SK-N-SH (cell line): ENCODE measurements around the gene RBMS3. TPM values are rescaled to one million over a fixed set of nuclear protein-coding genes. Genes with fewer than 3 reads are reported as not detected.
A peak's percentile ranks its signal among the peaks of the same experiment; 100 is the strongest.

Source experiments
- CTCF ChIA-PET: fragments of 300-600, 350-600 bp; formaldehyde crosslinking; extraction: SDS; loops from one replicate; lab custom pipeline; 2021; lab: Yijun Ruan, JAX
- POLR2A ChIA-PET: fragments of 350-600 bp; sonication (Branson Sonifier 250); formaldehyde crosslinking; extraction: SDS; loops from one replicate; lab custom pipeline; 2020; ENCODE audit warnings: antibody characterized with exemption, inconsistent platforms; lab: Yijun Ruan, JAX
- DNase-seq: peaks from one replicate; pipeline ENCODE4 v3.0.0; 2012
- H2AFZ ChIP-seq: fragments of 200-600 bp; sonication (generic); 2 replicates; pipeline ENCODE4 v1.8.1; 2016; ENCODE audit warnings: antibody characterized with exemption, mild to moderate bottlenecking, low read depth
- H3F3A ChIP-seq: fragments of 200-600 bp; sonication (generic); replicated peaks from 2 replicates; pipeline ENCODE3; 2016; ENCODE audit warnings: antibody characterized with exemption, mild to moderate bottlenecking; ENCODE audit not compliant: insufficient read depth
- H3K27ac ChIP-seq, 2 experiments: fragments of 200-500 bp in 1 of 2; fragments of 200-600 bp in 1 of 2; sonication (Bioruptor generic) in 1 of 2; sonication (generic), shearing (Covaris generic) in 1 of 2; 2 replicates each; pipeline versions ENCODE4 v1.5.1 to v1.6.1; 2014 to 2016; ENCODE audit warnings: low read depth in 2 of 2, inconsistent platforms in 1 of 2, low read length in 1 of 2, mild to moderate bottlenecking in 1 of 2, mixed read lengths in 1 of 2
- H3K27me3 ChIP-seq: fragments of 200-600 bp; sonication (generic), shearing (Covaris generic); 2 replicates; pipeline ENCODE4 v1.6.1; 2016; ENCODE audit warnings: mixed run types; ENCODE audit not compliant: insufficient read depth
- H3K36me3 ChIP-seq, 2 experiments: fragments of 200-500 bp in 1 of 2; fragments of 200-600 bp in 1 of 2; sonication (Bioruptor generic) in 1 of 2; sonication (generic) in 1 of 2; replicated peaks in 1 of 2; 2 replicates each; pipeline versions ENCODE3 to v1.5.1; 2014 to 2016; ENCODE audit warnings: low read length in 1 of 2, mild to moderate bottlenecking in 1 of 2; ENCODE audit not compliant: insufficient read depth in 2 of 2, control insufficient read depth in 1 of 2
- H3K4me1 ChIP-seq, 2 experiments: fragments of 200-500 bp in 1 of 2; fragments of 200-600 bp in 1 of 2; sonication (Bioruptor generic) in 1 of 2; sonication (generic), shearing (Covaris generic) in 1 of 2; 2 replicates each; pipeline versions ENCODE4 v1.5.1 to v1.6.1; 2014 to 2016; ENCODE audit warnings: low read depth in 1 of 2, low read length in 1 of 2, mixed run types in 1 of 2; ENCODE audit not compliant: insufficient read depth in 2 of 2, control insufficient read depth in 1 of 2
- H3K4me2 ChIP-seq: fragments of 200-600 bp; sonication (generic), shearing (Covaris generic); 2 replicates; pipeline ENCODE4 v1.6.1; 2017; ENCODE audit warnings: mixed run types
- H3K4me3 ChIP-seq, 2 experiments: fragments of 200-500 bp in 1 of 2; fragments of 200-600 bp in 1 of 2; sonication (Bioruptor generic) in 1 of 2; sonication (generic), shearing (Covaris generic) in 1 of 2; 2 replicates each; pipeline versions ENCODE4 v1.5.1 to v1.8.1; 2014 to 2016; ENCODE audit warnings: low read depth in 2 of 2, inconsistent platforms in 1 of 2, low read length in 1 of 2, mild to moderate bottlenecking in 1 of 2, mixed read lengths in 1 of 2, moderate library complexity in 1 of 2
- H3K79me2 ChIP-seq: fragments of 200-600 bp; sonication (generic); 2 replicates; pipeline ENCODE4 v1.8.1; 2017; ENCODE audit warnings: mild to moderate bottlenecking; ENCODE audit not compliant: insufficient read depth
- H3K9ac ChIP-seq: fragments of 200-600 bp; sonication (generic); 2 replicates; pipeline ENCODE4 v1.6.1; 2017; ENCODE audit warnings: mixed run types
- H3K9me2 ChIP-seq: fragments of 200-600 bp; sonication (generic); 2 replicates; pipeline ENCODE4 v1.6.1; 2017; ENCODE audit warnings: mixed run types
- H3K9me3 ChIP-seq: fragments of 200-600 bp; sonication (generic); 2 replicates; pipeline ENCODE4 v1.6.1; 2017; ENCODE audit warnings: mixed run types, mild to moderate bottlenecking, moderate library complexity
- H4K20me1 ChIP-seq: fragments of 200-600 bp; sonication (generic); 2 replicates; pipeline ENCODE4 v1.6.1; 2017; ENCODE audit warnings: mild to moderate bottlenecking, mixed run types; ENCODE audit not compliant: insufficient read depth
- CHD2 ChIP-seq: fragments of 150-350 bp; IDR thresholded peaks from 2 replicates; pipeline ENCODE4 v1.6.1; 2018; ENCODE audit warnings: low read length; ENCODE audit not compliant: partially characterized antibody
- EP300 ChIP-seq, 2 experiments: IDR thresholded peaks; 2 replicates each; pipeline versions ENCODE4 v1.4.0 to v1.6.1; 2012; ENCODE audit warnings: borderline replicate concordance in 1 of 2, low read depth in 1 of 2, low read length in 1 of 2
- MEF2A ChIP-seq: IDR thresholded peaks from 2 replicates; pipeline ENCODE4 v1.4.0; 2012; ENCODE audit warnings: low read depth, borderline replicate concordance
- RCOR1 ChIP-seq: fragments of 150-350 bp; IDR thresholded peaks from 2 replicates; pipeline ENCODE4 v1.6.1; 2017; ENCODE audit warnings: antibody characterized with exemption, low read length
- RXRA ChIP-seq: IDR thresholded peaks from 2 replicates; pipeline ENCODE4 v1.4.0; 2012; ENCODE audit warnings: low read depth, mild to moderate bottlenecking, borderline replicate concordance
- WGBS: methylation state at CpG from one replicate; pipeline ENCODE4 v1.1.6; 2017; ENCODE audit warnings: low lambda C conversion rate; 5-methylcytosine and 5-hydroxymethylcytosine counted together
- polyA plus RNA-seq, 3 experiments: library from polyadenylated mRNA; depleted of rRNA; stranded (reverse); fragments of >200 nt; gene quantifications; 2 replicates each; pipeline ENCODE4 v1.2.3, GENCODE V29; 2012
- TF ChIP-seq, protein P1 (sequence below): IDR thresholded peaks from 2 replicates; pipeline ENCODE4 v1.6.1; 2012; ENCODE audit warnings: mild to moderate bottlenecking, low read depth, low read length, moderate library complexity
- TF ChIP-seq, protein P2 (sequence below): IDR thresholded peaks from 2 replicates; pipeline ENCODE4 v1.4.0; 2012; ENCODE audit warnings: low read depth, borderline replicate concordance
- TF ChIP-seq, protein P3 (sequence below): IDR thresholded peaks from 2 replicates; pipeline ENCODE4 v1.4.0; 2012; ENCODE audit warnings: low read depth
- TF ChIP-seq, protein P4 (sequence below): IDR thresholded peaks from 2 replicates; pipeline ENCODE4; 2012

The RBMS3 gene
- polyA plus RNA-seq, 1 of the 3 experiments (the other 2 are of a cell fraction), result 8.2 TPM

DNA sequence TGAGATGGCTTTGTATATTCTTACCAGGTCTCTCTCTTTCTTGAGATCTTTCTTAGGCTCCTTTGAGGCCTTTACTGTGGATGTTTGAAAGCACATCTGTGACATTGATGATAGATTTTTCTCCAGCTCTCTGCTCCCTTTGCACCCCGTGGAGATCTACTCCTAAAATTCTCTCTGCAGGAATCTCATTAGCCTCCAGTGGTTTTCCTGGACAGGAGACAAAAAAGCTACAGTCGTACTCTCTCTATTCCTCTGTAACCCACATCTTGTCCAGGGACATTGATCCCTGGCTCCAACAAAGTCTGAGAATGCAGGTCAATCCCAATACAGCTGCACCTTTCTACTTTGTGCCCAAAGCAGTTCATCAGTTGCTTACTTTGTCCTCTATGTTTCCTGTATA lies 68.2 kb downstream of the RBMS3 start (continued):
- TF ChIP-seq, protein P1, sequence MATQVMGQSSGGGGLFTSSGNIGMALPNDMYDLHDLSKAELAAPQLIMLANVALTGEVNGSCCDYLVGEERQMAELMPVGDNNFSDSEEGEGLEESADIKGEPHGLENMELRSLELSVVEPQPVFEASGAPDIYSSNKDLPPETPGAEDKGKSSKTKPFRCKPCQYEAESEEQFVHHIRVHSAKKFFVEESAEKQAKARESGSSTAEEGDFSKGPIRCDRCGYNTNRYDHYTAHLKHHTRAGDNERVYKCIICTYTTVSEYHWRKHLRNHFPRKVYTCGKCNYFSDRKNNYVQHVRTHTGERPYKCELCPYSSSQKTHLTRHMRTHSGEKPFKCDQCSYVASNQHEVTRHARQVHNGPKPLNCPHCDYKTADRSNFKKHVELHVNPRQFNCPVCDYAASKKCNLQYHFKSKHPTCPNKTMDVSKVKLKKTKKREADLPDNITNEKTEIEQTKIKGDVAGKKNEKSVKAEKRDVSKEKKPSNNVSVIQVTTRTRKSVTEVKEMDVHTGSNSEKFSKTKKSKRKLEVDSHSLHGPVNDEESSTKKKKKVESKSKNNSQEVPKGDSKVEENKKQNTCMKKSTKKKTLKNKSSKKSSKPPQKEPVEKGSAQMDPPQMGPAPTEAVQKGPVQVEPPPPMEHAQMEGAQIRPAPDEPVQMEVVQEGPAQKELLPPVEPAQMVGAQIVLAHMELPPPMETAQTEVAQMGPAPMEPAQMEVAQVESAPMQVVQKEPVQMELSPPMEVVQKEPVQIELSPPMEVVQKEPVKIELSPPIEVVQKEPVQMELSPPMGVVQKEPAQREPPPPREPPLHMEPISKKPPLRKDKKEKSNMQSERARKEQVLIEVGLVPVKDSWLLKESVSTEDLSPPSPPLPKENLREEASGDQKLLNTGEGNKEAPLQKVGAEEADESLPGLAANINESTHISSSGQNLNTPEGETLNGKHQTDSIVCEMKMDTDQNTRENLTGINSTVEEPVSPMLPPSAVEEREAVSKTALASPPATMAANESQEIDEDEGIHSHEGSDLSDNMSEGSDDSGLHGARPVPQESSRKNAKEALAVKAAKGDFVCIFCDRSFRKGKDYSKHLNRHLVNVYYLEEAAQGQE, result no peak

DNA sequence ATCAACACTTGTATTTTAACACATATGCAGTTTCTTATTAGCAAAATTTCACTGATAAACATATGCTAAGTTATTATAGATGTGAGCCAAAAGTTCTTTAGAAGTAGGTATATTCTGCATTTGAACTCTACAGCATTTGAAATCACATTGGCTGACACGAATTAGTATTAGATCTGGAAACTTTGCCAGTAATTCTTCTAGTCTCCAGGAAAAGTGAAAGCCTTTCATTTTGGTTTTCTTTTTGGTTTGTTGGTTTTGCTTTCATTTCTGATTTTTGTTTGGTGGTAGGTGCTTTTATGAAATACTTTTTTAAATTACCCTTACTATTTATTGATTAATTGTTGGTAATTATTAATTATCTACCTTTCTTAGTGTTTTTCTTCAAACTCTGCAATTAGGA lies 72.9 kb downstream of the RBMS3 start:
- no peak for DNase-seq
- Histone ChIP-seq H3K79me2 (peaks cover 94% of the 10 kb centered on the region), H3K27me3 (no peaks in the 10 kb centered on the region), H3K9me3 (no peaks in the 10 kb centered on the region), H4K20me1 (no peaks in the 10 kb centered on the region), H2AFZ (no peak overlapping the region), H3K9ac (no peak overlapping the region), H3F3A (no peaks in the 10 kb centered on the region), H3K27ac (peak overlapping the region in 1 of 2 experiments; percentile 81; a peak in 2 of 4 replicates), H3K4me3 (no peak overlapping the region), H3K9me2 (no peaks in the 10 kb centered on the region), H3K4me2 (no peak overlapping the region), H3K36me3 (peaks cover 0 to 5% of the 10 kb centered on the region in 2 experiments), H3K4me1 (peaks cover 12 to 16% of the 10 kb centered on the region in 2 experiments; a peak in 3 of 4 replicates)
- ChIA-PET POLR2A (no interaction called here), CTCF (interaction anchor here (1.6 kb wide), 1 partner anchor 16 kb away, joined by 4 read pairs; no protein-coding TSS in a partner anchor)
- no peak for TF ChIP-seq RXRA
- TF ChIP-seq RCOR1, result no peak
- no peak for TF ChIP-seq MEF2A
- TF ChIP-seq, protein P2, sequence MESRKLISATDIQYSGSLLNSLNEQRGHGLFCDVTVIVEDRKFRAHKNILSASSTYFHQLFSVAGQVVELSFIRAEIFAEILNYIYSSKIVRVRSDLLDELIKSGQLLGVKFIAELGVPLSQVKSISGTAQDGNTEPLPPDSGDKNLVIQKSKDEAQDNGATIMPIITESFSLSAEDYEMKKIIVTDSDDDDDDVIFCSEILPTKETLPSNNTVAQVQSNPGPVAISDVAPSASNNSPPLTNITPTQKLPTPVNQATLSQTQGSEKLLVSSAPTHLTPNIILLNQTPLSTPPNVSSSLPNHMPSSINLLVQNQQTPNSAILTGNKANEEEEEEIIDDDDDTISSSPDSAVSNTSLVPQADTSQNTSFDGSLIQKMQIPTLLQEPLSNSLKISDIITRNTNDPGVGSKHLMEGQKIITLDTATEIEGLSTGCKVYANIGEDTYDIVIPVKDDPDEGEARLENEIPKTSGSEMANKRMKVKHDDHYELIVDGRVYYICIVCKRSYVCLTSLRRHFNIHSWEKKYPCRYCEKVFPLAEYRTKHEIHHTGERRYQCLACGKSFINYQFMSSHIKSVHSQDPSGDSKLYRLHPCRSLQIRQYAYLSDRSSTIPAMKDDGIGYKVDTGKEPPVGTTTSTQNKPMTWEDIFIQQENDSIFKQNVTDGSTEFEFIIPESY, result no peak
- TF ChIP-seq, protein P3, sequence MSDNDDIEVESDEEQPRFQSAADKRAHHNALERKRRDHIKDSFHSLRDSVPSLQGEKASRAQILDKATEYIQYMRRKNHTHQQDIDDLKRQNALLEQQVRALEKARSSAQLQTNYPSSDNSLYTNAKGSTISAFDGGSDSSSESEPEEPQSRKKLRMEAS, result no peak
- 67% methylated on average over 1 of the region's 1 CpG for WGBS

DNA sequence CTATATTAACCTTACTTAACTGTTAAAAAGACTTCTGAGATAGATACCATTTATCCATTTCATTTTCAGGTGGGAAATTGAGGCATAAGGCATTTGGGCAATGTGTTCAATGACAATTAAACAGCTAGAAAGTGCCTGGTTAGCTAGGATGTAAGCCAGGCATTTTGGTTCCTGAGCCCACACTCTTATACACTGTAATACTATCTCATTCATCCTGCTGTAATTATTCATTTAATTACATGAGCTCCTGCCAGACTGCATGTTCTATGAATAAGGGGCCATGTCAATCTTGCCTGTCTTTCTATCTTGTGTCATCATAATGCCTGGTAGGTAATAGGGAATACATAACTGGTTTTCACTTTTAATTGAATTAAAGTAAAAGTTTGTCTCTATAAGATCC lies 74.0 kb downstream of the RBMS3 start:
- Histone ChIP-seq H3K9me2 (no peaks in the 10 kb centered on the region), H3K36me3 (peaks cover 0 to 5% of the 10 kb centered on the region in 2 experiments), H3K79me2 (peaks cover 94% of the 10 kb centered on the region), H2AFZ (no peak overlapping the region), H3K9me3 (no peaks in the 10 kb centered on the region), H3K9ac (no peak overlapping the region), H3K27ac (peak overlapping the region in 1 of 2 experiments; percentile 81; a peak in 2 of 4 replicates), H3K27me3 (no peaks in the 10 kb centered on the region)
- no peak for DNase-seq
- POLR2A ChIA-PET, result no interaction called here
- TF ChIP-seq, protein P4, sequence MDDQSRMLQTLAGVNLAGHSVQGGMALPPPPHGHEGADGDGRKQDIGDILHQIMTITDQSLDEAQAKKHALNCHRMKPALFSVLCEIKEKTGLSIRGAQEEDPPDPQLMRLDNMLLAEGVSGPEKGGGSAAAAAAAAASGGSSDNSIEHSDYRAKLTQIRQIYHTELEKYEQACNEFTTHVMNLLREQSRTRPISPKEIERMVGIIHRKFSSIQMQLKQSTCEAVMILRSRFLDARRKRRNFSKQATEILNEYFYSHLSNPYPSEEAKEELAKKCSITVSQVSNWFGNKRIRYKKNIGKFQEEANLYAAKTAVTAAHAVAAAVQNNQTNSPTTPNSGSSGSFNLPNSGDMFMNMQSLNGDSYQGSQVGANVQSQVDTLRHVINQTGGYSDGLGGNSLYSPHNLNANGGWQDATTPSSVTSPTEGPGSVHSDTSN, result no peak
- TF ChIP-seq CHD2 (peak; percentile 16), EP300 (IDR thresholded peaks at IDR 0.05; ENCODE audit: borderline replicate concordance in 1 of 2, low read depth in 1 of 2, low read length in 1 of 2) (peak in 1 of 2 experiments; percentile 33; a peak in 1 of 4 replicates)
- TF ChIP-seq, all 33 proteins: peak for 2
- Histone ChIP-seq H3K4me1 (peaks cover 9 to 16% of the 10 kb centered on the region in 2 experiments; a peak in 3 of 4 replicates), H3K4me2 (no peak overlapping the region), H3K4me3 (no peak overlapping the region), H3F3A (no peaks in the 10 kb centered on the region), H4K20me1 (no peaks in the 10 kb centered on the region)
- CTCF ChIA-PET, result interaction anchor here (1.6 kb wide), 1 partner anchor 15 kb away, joined by 4 read pairs; no protein-coding TSS in a partner anchor
